ENCODE results near the gene PRX. TPM values are rescaled to one million over a fixed set of nuclear protein-coding genes. Genes with fewer than 3 reads are reported as not detected.

PRX gene
- total and polyA plus RNA-seq, 2 of the 13 experiments (the other 11 are each of a cell fraction or from before 2014, with no cell fraction given), result 0.66 TPM

DNA sequence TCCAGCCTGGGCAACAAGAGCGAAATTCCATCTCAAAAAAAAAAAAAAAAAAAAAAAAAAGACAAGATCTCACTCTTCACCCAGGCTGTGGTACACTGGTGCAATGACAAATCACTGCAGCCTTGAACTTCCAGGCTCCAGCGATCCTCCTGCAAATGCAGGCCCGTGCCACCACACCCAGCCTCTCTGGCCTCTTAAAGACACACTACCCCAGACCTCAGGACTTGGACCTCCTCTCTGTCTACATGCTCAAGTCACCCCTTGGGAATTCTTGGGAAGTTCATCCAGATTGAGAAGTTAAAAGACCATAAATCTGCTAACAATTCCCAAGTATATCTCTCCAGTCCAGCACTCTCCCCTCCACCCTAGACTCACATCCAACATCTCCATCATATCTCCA lies 12.6 kb downstream of the PRX start:
- Histone ChIP-seq H3K4me1 (ENCODE audit: insufficient read depth, low read length) (peaks cover 13% of the 10 kb centered on the region), H3K4me2 (ENCODE audit: low read depth, low read length) (no peak overlapping the region), H3K27me3 (ENCODE audit: control insufficient read depth in 1 of 2, insufficient read depth in 2 of 2, low read length in 2 of 2) (peaks cover 5 to 16% of the 10 kb centered on the region in 2 experiments; a peak in 4 of 5 replicates), H2AFZ (ENCODE audit: low read length) (no peak overlapping the region), H3K27ac (ENCODE audit: extremely low read length, insufficient read depth, low read length) (no peak overlapping the region), H3K79me2 (ENCODE audit: insufficient read depth, low read length) (no peaks in the 10 kb centered on the region), H3K36me3 (replicated peaks in 1 of 2; ENCODE audit: control insufficient read depth in 1 of 2, insufficient read depth in 2 of 2, low read length in 2 of 2) (no peaks in the 10 kb centered on the region), H4K20me1 (ENCODE audit: insufficient read depth, low read length) (no peaks in the 10 kb centered on the region), H3K9ac (ENCODE audit: insufficient read depth, low read depth, low read length) (no peak overlapping the region), H3K4me3 (replicated peaks in 1 of 3; ENCODE audit: insufficient read depth in 1 of 3, low read depth in 2 of 3, low read length in 3 of 3) (no peak overlapping the region), H3K9me3 (ENCODE audit: low read length) (no peaks in the 10 kb centered on the region)
- 31% methylated on average over 3 of the region's 3 CpGs for WGBS (ENCODE audit: low lambda C conversion rate)
- FAIRE-seq (no peak), DNase-seq (ENCODE audit: low spot score) (no peak), ATAC-seq (no peak)
- in situ Hi-C loops (cut with HindIII; ENCODE audit: extremely low pct_ligation_motif_present, low pct_unique_long_range_greater_than_20kb) (no loop called here), intact Hi-C loops (cut with micrococcal nuclease; ENCODE audit: unreplicated experiment) (no loop called here)
- CTCF ChIA-PET (ENCODE audit: low intra/inter-chr PET ratio, low total read pairs), result no interaction called here
- BruUV-seq (replicated peaks), result no TSS peak
- POLR2A ChIA-PET, result no interaction called here
- TF ChIP-seq MIER2 (CRISPR knock-in tag; IDR thresholded peaks at IDR 0.05) (no peak), MEIS2 (CRISPR knock-in tag; IDR thresholded peaks at IDR 0.05) (no peak), IRX3 (CRISPR knock-in tag; IDR thresholded peaks at IDR 0.05; ENCODE audit: borderline replicate concordance, low read depth) (no peak), ZNF816 (CRISPR knock-in tag; IDR thresholded peaks at IDR 0.05; ENCODE audit: borderline replicate concordance) (no peak), NFKB2 (CRISPR knock-in tag; IDR thresholded peaks at IDR 0.05; ENCODE audit: borderline replicate concordance) (no peak), KAT7 (CRISPR knock-in tag; IDR thresholded peaks at IDR 0.05; ENCODE audit: borderline replicate concordance) (no peak), CCDC6 (CRISPR knock-in tag; IDR thresholded peaks at IDR 0.05) (no peak), ZNF550 (CRISPR knock-in tag; IDR thresholded peaks at IDR 0.05; ENCODE audit: borderline replicate concordance) (no peak), ZNF33B (CRISPR knock-in tag; IDR thresholded peaks at IDR 0.05) (no peak), MED8 (CRISPR knock-in tag; IDR thresholded peaks at IDR 0.05; ENCODE audit: insufficient replicate concordance) (no peak)
- TF ChIP-seq, protein P1, sequence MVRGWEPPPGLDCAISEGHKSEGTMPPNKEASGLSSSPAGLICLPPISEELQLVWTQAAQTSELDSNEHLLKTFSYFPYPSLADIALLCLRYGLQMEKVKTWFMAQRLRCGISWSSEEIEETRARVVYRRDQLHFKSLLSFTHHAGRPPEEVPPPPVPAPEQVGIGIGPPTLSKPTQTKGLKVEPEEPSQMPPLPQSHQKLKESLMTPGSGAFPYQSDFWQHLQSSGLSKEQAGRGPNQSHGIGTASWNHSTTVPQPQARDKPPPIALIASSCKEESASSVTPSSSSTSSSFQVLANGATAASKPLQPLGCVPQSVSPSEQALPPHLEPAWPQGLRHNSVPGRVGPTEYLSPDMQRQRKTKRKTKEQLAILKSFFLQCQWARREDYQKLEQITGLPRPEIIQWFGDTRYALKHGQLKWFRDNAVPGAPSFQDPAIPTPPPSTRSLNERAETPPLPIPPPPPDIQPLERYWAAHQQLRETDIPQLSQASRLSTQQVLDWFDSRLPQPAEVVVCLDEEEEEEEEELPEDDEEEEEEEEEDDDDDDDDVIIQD (CRISPR knock-in tag; IDR thresholded peaks at IDR 0.05; ENCODE audit: low read depth), result no peak
- TF ChIP-seq, protein P2, sequence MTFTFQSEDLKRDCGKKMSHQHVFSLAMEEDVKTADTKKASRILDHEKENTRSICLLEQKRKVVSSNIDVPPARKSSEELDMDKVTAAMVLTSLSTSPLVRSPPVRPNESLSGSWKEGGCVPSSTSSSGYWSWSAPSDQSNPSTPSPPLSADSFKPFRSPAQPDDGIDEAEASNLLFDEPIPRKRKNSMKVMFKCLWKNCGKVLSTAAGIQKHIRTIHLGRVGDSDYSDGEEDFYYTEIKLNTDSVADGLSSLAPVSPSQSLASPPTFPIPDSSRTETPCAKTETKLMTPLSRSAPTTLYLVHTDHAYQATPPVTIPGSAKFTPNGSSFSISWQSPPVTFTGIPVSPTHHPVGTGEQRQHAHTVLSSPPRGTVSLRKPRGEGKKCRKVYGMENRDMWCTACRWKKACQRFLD (CRISPR knock-in tag; IDR thresholded peaks at IDR 0.05; ENCODE audit: borderline replicate concordance), result no peak
- TF ChIP-seq, protein P3, sequence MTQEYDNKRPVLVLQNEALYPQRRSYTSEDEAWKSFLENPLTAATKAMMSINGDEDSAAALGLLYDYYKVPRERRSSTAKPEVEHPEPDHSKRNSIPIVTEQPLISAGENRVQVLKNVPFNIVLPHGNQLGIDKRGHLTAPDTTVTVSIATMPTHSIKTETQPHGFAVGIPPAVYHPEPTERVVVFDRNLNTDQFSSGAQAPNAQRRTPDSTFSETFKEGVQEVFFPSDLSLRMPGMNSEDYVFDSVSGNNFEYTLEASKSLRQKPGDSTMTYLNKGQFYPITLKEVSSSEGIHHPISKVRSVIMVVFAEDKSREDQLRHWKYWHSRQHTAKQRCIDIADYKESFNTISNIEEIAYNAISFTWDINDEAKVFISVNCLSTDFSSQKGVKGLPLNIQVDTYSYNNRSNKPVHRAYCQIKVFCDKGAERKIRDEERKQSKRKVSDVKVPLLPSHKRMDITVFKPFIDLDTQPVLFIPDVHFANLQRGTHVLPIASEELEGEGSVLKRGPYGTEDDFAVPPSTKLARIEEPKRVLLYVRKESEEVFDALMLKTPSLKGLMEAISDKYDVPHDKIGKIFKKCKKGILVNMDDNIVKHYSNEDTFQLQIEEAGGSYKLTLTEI (CRISPR knock-in tag; conservative IDR thresholded peaks at IDR 0.05), result no peak
- TF ChIP-seq, protein P4, sequence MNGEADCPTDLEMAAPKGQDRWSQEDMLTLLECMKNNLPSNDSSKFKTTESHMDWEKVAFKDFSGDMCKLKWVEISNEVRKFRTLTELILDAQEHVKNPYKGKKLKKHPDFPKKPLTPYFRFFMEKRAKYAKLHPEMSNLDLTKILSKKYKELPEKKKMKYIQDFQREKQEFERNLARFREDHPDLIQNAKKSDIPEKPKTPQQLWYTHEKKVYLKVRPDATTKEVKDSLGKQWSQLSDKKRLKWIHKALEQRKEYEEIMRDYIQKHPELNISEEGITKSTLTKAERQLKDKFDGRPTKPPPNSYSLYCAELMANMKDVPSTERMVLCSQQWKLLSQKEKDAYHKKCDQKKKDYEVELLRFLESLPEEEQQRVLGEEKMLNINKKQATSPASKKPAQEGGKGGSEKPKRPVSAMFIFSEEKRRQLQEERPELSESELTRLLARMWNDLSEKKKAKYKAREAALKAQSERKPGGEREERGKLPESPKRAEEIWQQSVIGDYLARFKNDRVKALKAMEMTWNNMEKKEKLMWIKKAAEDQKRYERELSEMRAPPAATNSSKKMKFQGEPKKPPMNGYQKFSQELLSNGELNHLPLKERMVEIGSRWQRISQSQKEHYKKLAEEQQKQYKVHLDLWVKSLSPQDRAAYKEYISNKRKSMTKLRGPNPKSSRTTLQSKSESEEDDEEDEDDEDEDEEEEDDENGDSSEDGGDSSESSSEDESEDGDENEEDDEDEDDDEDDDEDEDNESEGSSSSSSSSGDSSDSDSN (CRISPR knock-in tag; IDR thresholded peaks at IDR 0.05), result no peak

Measured in HepG2 (cell line).